Neutrophil (primary cell): ENCODE measurements around the gene MAP1LC3C.

Source experiments
- H3K27ac ChIP-seq: fragments of 200-600 bp; sonication (generic); 2 replicates; pipeline ENCODE4 v1.5.1; 2016; ENCODE audit warnings: mild to moderate bottlenecking, moderate library complexity
- H3K27me3 ChIP-seq: fragments of 200-600 bp; sonication (generic); 2 replicates; pipeline ENCODE4 v1.6.0; 2016; ENCODE audit warnings: mild to moderate bottlenecking
- H3K36me3 ChIP-seq: fragments of 200-600 bp; sonication (generic); 2 replicates; pipeline ENCODE4 v1.5.1; 2017
- H3K4me1 ChIP-seq, 2 experiments: fragments of 200-600 bp in 1 of 2; sonication (generic) in 1 of 2; 1 replicate in 1 of 2; 2 replicates in 1 of 2; pipeline versions ENCODE4 v1.5.1 to v1.6.1; 2013 to 2016; ENCODE audit warnings: low read depth in 1 of 2, low read length in 1 of 2, mild to moderate bottlenecking in 1 of 2, moderate library complexity in 1 of 2; ENCODE audit not compliant: control insufficient read depth in 1 of 2, insufficient read depth in 1 of 2
- H3K4me3 ChIP-seq, 2 experiments: fragments of 200-600 bp in 1 of 2; sonication (generic) in 1 of 2; 1 replicate in 1 of 2; 2 replicates in 1 of 2; pipeline ENCODE4 v1.5.1; 2013 to 2016; ENCODE audit warnings: low read depth in 1 of 2, low read length in 1 of 2, mild to moderate bottlenecking in 1 of 2, moderate library complexity in 1 of 2
- H3K9me3 ChIP-seq: fragments of 200-600 bp; sonication (generic); 2 replicates; pipeline ENCODE4 v1.5.1; 2016
- TF ChIP-seq, protein P1 (sequence below): fragments of 200-600 bp; sonication (generic); IDR thresholded peaks from 2 replicates; pipeline ENCODE4 v1.5.1; 2016; ENCODE audit warnings: antibody characterized with exemption

MAP1LC3C gene

GRCh38 chr1:241999026-241999425 is at the start of gene MAP1LC3C:
Gene MAP1LC3C (minus strand): TSS chr1:241999098. CDS start chr1:241999008, 90 bp downstream.
- Histone ChIP-seq H3K27ac (no peak within 1 kb of the TSS), H3K4me1 (peaks cover 0 to 3% of the 10 kb centered on the region in 2 experiments), H3K27me3 (no peaks in the 10 kb centered on the region), H3K9me3 (no peaks in the 10 kb centered on the region), H3K36me3 (no peaks in the 10 kb centered on the region), H3K4me3 (peak within 1 kb of the TSS in 1 of 2 experiments; percentile 32)
- TF ChIP-seq, protein P1, sequence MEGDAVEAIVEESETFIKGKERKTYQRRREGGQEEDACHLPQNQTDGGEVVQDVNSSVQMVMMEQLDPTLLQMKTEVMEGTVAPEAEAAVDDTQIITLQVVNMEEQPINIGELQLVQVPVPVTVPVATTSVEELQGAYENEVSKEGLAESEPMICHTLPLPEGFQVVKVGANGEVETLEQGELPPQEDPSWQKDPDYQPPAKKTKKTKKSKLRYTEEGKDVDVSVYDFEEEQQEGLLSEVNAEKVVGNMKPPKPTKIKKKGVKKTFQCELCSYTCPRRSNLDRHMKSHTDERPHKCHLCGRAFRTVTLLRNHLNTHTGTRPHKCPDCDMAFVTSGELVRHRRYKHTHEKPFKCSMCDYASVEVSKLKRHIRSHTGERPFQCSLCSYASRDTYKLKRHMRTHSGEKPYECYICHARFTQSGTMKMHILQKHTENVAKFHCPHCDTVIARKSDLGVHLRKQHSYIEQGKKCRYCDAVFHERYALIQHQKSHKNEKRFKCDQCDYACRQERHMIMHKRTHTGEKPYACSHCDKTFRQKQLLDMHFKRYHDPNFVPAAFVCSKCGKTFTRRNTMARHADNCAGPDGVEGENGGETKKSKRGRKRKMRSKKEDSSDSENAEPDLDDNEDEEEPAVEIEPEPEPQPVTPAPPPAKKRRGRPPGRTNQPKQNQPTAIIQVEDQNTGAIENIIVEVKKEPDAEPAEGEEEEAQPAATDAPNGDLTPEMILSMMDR: no peak

- TF ChIP-seq, protein P1: no peak
- no peak overlapping the region for H3K4me3 ChIP-seq
These were observed 44.3 kb upstream of the MAP1LC3C start for GRCh38 chr1:242043165-242043564.

GRCh38 chr1:242034392-242034791 is 35.5 kb upstream of the MAP1LC3C start:
- TF ChIP-seq, protein P1: no peak
- Histone ChIP-seq H3K4me3 (no peak overlapping the region), H3K9me3 (no peaks in the 10 kb centered on the region), H3K4me1 (no peaks in the 10 kb centered on the region), H3K27me3 (no peaks in the 10 kb centered on the region), H3K27ac (no peak overlapping the region), H3K36me3 (no peaks in the 10 kb centered on the region)

More at GRCh38 chr1:242043165-242043564, 44.3 kb upstream of the MAP1LC3C start:
- H3K27ac ChIP-seq: no peak overlapping the region
- no peaks in the 10 kb centered on the region for H3K9me3 ChIP-seq
- no peaks in the 10 kb centered on the region for H3K36me3 ChIP-seq
- H3K27me3 ChIP-seq: no peaks in the 10 kb centered on the region
- H3K4me1 ChIP-seq: no peaks in the 10 kb centered on the region

GRCh38 chr1:242033447-242033846 is 34.5 kb upstream of the MAP1LC3C start:
- no peaks in the 10 kb centered on the region for H3K9me3 ChIP-seq
- H3K4me3 ChIP-seq: no peak overlapping the region
- H3K27ac ChIP-seq: no peak overlapping the region
- TF ChIP-seq, protein P1: no peak
- no peaks in the 10 kb centered on the region for H3K27me3 ChIP-seq
- no peaks in the 10 kb centered on the region for H3K4me1 ChIP-seq
- no peaks in the 10 kb centered on the region for H3K36me3 ChIP-seq

DNA sequence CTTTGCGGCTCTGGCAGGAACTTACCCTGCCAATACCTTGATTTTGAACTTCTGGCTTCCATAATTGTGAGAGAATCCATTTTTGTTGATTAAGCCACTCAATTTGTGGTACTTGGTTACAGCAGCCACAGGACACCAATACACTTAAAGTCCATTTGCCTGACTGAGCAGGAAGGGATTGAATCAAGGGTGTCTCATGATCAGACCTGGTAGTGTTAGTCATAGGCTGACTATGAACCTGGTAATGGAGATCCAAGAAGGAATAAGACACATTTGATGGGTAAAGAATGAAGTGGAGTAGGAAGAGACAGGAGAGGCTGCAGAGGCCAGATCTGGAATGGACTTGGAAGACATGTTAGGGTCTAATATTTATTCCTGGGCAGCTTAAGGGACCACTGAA is 31.2 kb upstream of the MAP1LC3C start:
- H3K36me3 ChIP-seq: no peaks in the 10 kb centered on the region
- no peaks in the 10 kb centered on the region for H3K27me3 ChIP-seq
- H3K4me3 ChIP-seq: no peak overlapping the region
- H3K4me1 ChIP-seq: no peaks in the 10 kb centered on the region
- H3K9me3 ChIP-seq: no peaks in the 10 kb centered on the region
- no peak overlapping the region for H3K27ac ChIP-seq
- TF ChIP-seq, protein P1: no peak

GRCh38 chr1:242025681-242026080 is 26.8 kb upstream of the MAP1LC3C start:
- H3K27ac ChIP-seq: no peak overlapping the region

More at GRCh38 chr1:242025681-242026080, 26.8 kb upstream of the MAP1LC3C start:
- Histone ChIP-seq H3K9me3 (no peaks in the 10 kb centered on the region), H3K4me1 (no peaks in the 10 kb centered on the region), H3K27me3 (no peaks in the 10 kb centered on the region), H3K36me3 (no peaks in the 10 kb centered on the region), H3K4me3 (no peak overlapping the region)
- TF ChIP-seq, protein P1: no peak
